Neural cell (in vitro differentiated cells): ENCODE measurements around the gene NF1.

Experiments used
- EP300 ChIP-seq: fragments of 450-650 bp; conservative IDR thresholded peaks from 2 replicates; pipeline ENCODE4 v1.6.1; 2014; ENCODE audit warnings: antibody characterized with exemption, mild to moderate bottlenecking, moderate library complexity; ENCODE audit not compliant: poor library complexity, severe bottlenecking
- EZH2 ChIP-seq: fragments of 200-600, 300-800 bp; shearing (Covaris generic), sonication (generic); IDR thresholded peaks from 2 replicates; pipeline ENCODE4 v1.6.1; 2014; ENCODE audit warnings: antibody characterized with exemption, low read length, borderline replicate concordance, mild to moderate bottlenecking; ENCODE audit not compliant: insufficient read depth, poor library complexity, severe bottlenecking
- POLR2AphosphoS5 ChIP-seq: IDR thresholded peaks from 2 replicates; pipeline ENCODE4 v1.6.1; 2012
- RAD21 ChIP-seq: fragments of 450-650 bp; conservative IDR thresholded peaks from 2 replicates; pipeline ENCODE4 v1.6.1; 2014; ENCODE audit warnings: antibody characterized with exemption, mild to moderate bottlenecking, moderate library complexity
- REST ChIP-seq: IDR thresholded peaks from 2 replicates; pipeline ENCODE4 v1.6.1; 2012; ENCODE audit warnings: borderline replicate concordance
- TAF1 ChIP-seq: IDR thresholded peaks from 2 replicates; pipeline ENCODE4 v1.6.1; 2012; ENCODE audit warnings: low read depth
- TF ChIP-seq, protein P1 (sequence below): fragments of 450-650 bp; IDR thresholded peaks from 2 replicates; pipeline ENCODE4 v1.5.1; 2014; ENCODE audit warnings: antibody characterized with exemption, mild to moderate bottlenecking, moderate library complexity; ENCODE audit not compliant: poor library complexity, severe bottlenecking

GRCh38 chr17:31260151-31260550 lies 165.4 kb downstream of the NF1 start:
- TF ChIP-seq REST (no peak), EZH2 (no peak), POLR2AphosphoS5 (no peak), RAD21 (no peak), EP300 (no peak), TAF1 (no peak)
- TF ChIP-seq, protein P1, sequence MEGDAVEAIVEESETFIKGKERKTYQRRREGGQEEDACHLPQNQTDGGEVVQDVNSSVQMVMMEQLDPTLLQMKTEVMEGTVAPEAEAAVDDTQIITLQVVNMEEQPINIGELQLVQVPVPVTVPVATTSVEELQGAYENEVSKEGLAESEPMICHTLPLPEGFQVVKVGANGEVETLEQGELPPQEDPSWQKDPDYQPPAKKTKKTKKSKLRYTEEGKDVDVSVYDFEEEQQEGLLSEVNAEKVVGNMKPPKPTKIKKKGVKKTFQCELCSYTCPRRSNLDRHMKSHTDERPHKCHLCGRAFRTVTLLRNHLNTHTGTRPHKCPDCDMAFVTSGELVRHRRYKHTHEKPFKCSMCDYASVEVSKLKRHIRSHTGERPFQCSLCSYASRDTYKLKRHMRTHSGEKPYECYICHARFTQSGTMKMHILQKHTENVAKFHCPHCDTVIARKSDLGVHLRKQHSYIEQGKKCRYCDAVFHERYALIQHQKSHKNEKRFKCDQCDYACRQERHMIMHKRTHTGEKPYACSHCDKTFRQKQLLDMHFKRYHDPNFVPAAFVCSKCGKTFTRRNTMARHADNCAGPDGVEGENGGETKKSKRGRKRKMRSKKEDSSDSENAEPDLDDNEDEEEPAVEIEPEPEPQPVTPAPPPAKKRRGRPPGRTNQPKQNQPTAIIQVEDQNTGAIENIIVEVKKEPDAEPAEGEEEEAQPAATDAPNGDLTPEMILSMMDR = no peak
